ENCODE data around the gene ZNF420. TPM values are rescaled to one million over a fixed set of nuclear protein-coding genes. Genes with fewer than 3 reads are reported as not detected.

ZNF420 gene
- polyA plus RNA-seq, 1 of the 3 experiments (the other 2 are of a cell fraction) = 1.9 TPM

DNA sequence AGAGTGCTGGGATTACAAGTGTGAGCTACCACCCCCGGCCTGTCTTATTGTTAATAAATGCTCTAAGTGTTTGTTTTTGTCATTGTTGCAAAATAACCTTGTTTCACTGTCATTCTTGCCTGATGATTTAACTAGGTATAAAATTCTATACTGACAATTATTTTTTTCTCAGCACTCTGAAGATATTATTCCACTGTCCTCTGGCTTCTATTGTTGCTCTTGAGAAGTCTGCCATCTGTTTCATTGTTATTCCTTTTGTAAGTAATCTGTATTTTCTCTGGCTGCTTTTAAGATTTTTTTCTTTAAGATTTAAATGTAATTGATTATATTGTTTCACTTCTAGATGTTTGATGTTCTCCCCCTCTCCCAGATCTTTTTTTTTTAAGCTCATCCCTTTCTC is 17.6 kb downstream of the ZNF420 start (continued):
- TF ChIP-seq IRF3 (IDR thresholded peaks at IDR 0.05; ENCODE audit: low read depth, low read length) = no peak
- no peak for TF ChIP-seq TCF12 (IDR thresholded peaks at IDR 0.05)

- no peaks in the 10 kb centered on the region for H3K9me2 ChIP-seq
- no peaks in the 10 kb centered on the region for H3K79me2 ChIP-seq (ENCODE audit: insufficient read depth)
- WGBS (ENCODE audit: low lambda C conversion rate) = 78% methylated on average over 1 of the region's 1 CpG
- no peaks in the 10 kb centered on the region for H3K27me3 ChIP-seq (ENCODE audit: insufficient read depth)
- ChIA-PET CTCF (interaction anchor here (1.0 kb wide), 1 partner anchor 125 kb away, joined by 3 read pairs; no protein-coding TSS in a partner anchor), POLR2A (no interaction called here)
- TF ChIP-seq MXI1 (IDR thresholded peaks at IDR 0.05; ENCODE audit: low read depth, low read length) (no peak), RAD21 (IDR thresholded peaks at IDR 0.05; ENCODE audit: low read length) (no peak), MAX (IDR thresholded peaks at IDR 0.05; ENCODE audit: low read depth) (no peak), USF2 (IDR thresholded peaks at IDR 0.05; ENCODE audit: borderline replicate concordance, low read depth, low read length) (no peak), FOXJ3 (CRISPR knock-in tag; IDR thresholded peaks at IDR 0.05) (no peak), CTCF (IDR thresholded peaks at IDR 0.05) (no peak), ELF1 (IDR thresholded peaks at IDR 0.05) (no peak), JUND (IDR thresholded peaks at IDR 0.05) (no peak), FOXM1 (IDR thresholded peaks at IDR 0.05; ENCODE audit: low read depth) (no peak), RXRA (IDR thresholded peaks at IDR 0.05; ENCODE audit: borderline replicate concordance, low read depth) (no peak), CHD2 (IDR thresholded peaks at IDR 0.05; ENCODE audit: low read length, partially characterized antibody) (no peak), RFX5 (IDR thresholded peaks at IDR 0.05; ENCODE audit: low read length) (no peak), TEAD4 (IDR thresholded peaks at IDR 0.05; ENCODE audit: borderline replicate concordance, insufficient read depth) (no peak), ZBTB33 (IDR thresholded peaks at IDR 0.05; ENCODE audit: borderline replicate concordance, low read depth) (no peak), YY1 (IDR thresholded peaks at IDR 0.05; ENCODE audit: low read depth) (no peak), POLR2AphosphoS5 (IDR thresholded peaks at IDR 0.05; ENCODE audit: low read depth, low read length) (no peak)
- TF ChIP-seq, protein P1, sequence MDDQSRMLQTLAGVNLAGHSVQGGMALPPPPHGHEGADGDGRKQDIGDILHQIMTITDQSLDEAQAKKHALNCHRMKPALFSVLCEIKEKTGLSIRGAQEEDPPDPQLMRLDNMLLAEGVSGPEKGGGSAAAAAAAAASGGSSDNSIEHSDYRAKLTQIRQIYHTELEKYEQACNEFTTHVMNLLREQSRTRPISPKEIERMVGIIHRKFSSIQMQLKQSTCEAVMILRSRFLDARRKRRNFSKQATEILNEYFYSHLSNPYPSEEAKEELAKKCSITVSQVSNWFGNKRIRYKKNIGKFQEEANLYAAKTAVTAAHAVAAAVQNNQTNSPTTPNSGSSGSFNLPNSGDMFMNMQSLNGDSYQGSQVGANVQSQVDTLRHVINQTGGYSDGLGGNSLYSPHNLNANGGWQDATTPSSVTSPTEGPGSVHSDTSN (IDR thresholded peaks at IDR 0.05) = no peak
- TF ChIP-seq, protein P2, sequence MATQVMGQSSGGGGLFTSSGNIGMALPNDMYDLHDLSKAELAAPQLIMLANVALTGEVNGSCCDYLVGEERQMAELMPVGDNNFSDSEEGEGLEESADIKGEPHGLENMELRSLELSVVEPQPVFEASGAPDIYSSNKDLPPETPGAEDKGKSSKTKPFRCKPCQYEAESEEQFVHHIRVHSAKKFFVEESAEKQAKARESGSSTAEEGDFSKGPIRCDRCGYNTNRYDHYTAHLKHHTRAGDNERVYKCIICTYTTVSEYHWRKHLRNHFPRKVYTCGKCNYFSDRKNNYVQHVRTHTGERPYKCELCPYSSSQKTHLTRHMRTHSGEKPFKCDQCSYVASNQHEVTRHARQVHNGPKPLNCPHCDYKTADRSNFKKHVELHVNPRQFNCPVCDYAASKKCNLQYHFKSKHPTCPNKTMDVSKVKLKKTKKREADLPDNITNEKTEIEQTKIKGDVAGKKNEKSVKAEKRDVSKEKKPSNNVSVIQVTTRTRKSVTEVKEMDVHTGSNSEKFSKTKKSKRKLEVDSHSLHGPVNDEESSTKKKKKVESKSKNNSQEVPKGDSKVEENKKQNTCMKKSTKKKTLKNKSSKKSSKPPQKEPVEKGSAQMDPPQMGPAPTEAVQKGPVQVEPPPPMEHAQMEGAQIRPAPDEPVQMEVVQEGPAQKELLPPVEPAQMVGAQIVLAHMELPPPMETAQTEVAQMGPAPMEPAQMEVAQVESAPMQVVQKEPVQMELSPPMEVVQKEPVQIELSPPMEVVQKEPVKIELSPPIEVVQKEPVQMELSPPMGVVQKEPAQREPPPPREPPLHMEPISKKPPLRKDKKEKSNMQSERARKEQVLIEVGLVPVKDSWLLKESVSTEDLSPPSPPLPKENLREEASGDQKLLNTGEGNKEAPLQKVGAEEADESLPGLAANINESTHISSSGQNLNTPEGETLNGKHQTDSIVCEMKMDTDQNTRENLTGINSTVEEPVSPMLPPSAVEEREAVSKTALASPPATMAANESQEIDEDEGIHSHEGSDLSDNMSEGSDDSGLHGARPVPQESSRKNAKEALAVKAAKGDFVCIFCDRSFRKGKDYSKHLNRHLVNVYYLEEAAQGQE (IDR thresholded peaks at IDR 0.05; ENCODE audit: low read depth, low read length) = no peak
- no peak overlapping the region for H3K4me3 ChIP-seq (ENCODE audit: low read depth in 2 of 2, low read length in 1 of 2)
- no peak overlapping the region for H3K4me2 ChIP-seq
- no peak for DNase-seq
- no peak overlapping the region for H3K27ac ChIP-seq (ENCODE audit: low read depth in 2 of 2, low read length in 1 of 2)
- H3K9me3 ChIP-seq = peaks cover 24% of the 10 kb centered on the region
- no peaks in the 10 kb centered on the region for H3K4me1 ChIP-seq (ENCODE audit: control insufficient read depth in 1 of 2, insufficient read depth in 2 of 2, low read depth in 1 of 2, low read length in 1 of 2)
- peaks cover 4% of the 10 kb centered on the region for H3F3A ChIP-seq (replicated peaks; ENCODE audit: insufficient read depth)
- H3K36me3 ChIP-seq (replicated peaks in 1 of 2; ENCODE audit: control insufficient read depth in 1 of 2, insufficient read depth in 2 of 2, low read length in 1 of 2) = peaks cover 44 to 69% of the 10 kb centered on the region in 2 experiments
- H3K9ac ChIP-seq = no peak overlapping the region
- H4K20me1 ChIP-seq (ENCODE audit: insufficient read depth) = no peaks in the 10 kb centered on the region
- H2AFZ ChIP-seq (ENCODE audit: low read depth) = no peak overlapping the region
Measured at GRCh38 chr19:37098570-37098969, 20.3 kb downstream of the ZNF420 start.
